HEK293 (cell line): Measurements from ENCODE around the gene NEB.

ENCODE experiments used
- BCL6B ChIP-seq: fragments of 450-650 bp; formaldehyde crosslinking; IDR thresholded peaks from 2 replicates; pipeline ENCODE4 v1.5.1; 2017; ENCODE audit warnings: missing biosample characterization, missing genetic modification characterization
- EGR2 ChIP-seq: fragments of 450-650 bp; formaldehyde crosslinking; IDR thresholded peaks from 2 replicates; pipeline ENCODE4 v1.5.1; 2016; ENCODE audit warnings: low read depth, missing biosample characterization, missing genetic modification characterization
- HIC1 ChIP-seq: fragments of 450-650 bp; formaldehyde crosslinking; IDR thresholded peaks from 2 replicates; pipeline ENCODE4 v1.5.1; 2016; ENCODE audit warnings: missing biosample characterization, missing genetic modification characterization
- KLF1 ChIP-seq: fragments of 450-650 bp; formaldehyde crosslinking; IDR thresholded peaks from 2 replicates; pipeline ENCODE4 v1.5.1; 2016; ENCODE audit warnings: missing biosample characterization, missing genetic modification characterization
- KLF17 ChIP-seq: fragments of 450-650 bp; formaldehyde crosslinking; IDR thresholded peaks from 2 replicates; pipeline ENCODE4 v1.5.1; 2016; ENCODE audit warnings: missing biosample characterization, missing genetic modification characterization
- KLF7 ChIP-seq: fragments of 450-650 bp; formaldehyde crosslinking; IDR thresholded peaks from 2 replicates; pipeline ENCODE4 v1.5.1; 2016; ENCODE audit warnings: missing biosample characterization, missing genetic modification characterization, borderline replicate concordance
- RBAK ChIP-seq: fragments of 450-650 bp; formaldehyde crosslinking; IDR thresholded peaks from 2 replicates; pipeline ENCODE4 v1.5.1; 2016; ENCODE audit warnings: missing biosample characterization, missing genetic modification characterization
- SP7 ChIP-seq: fragments of 450-650 bp; formaldehyde crosslinking; IDR thresholded peaks from 2 replicates; pipeline ENCODE4 v1.5.1; 2016; ENCODE audit warnings: missing biosample characterization, missing genetic modification characterization
- ZBTB1 ChIP-seq: fragments of 450-650 bp; formaldehyde crosslinking; IDR thresholded peaks from 2 replicates; pipeline ENCODE4 v1.5.1; 2016; ENCODE audit warnings: missing biosample characterization, missing genetic modification characterization
- ZBTB21 ChIP-seq: fragments of 450-650 bp; formaldehyde crosslinking; IDR thresholded peaks from 2 replicates; pipeline ENCODE4 v1.5.1; 2017; ENCODE audit warnings: missing biosample characterization, missing genetic modification characterization
- ZBTB6 ChIP-seq: fragments of 450-650 bp; formaldehyde crosslinking; IDR thresholded peaks from 2 replicates; pipeline ENCODE4 v1.5.1; 2017; ENCODE audit warnings: missing biosample characterization, missing genetic modification characterization
- ZFHX2 ChIP-seq: fragments of 450-650 bp; formaldehyde crosslinking; conservative IDR thresholded peaks from 2 replicates; pipeline ENCODE4 v1.5.1; 2016; ENCODE audit warnings: missing biosample characterization, missing genetic modification characterization
- ZFP69B ChIP-seq: fragments of 450-650 bp; formaldehyde crosslinking; IDR thresholded peaks from 2 replicates; pipeline ENCODE4 v1.5.1; 2016; ENCODE audit warnings: missing biosample characterization, missing genetic modification characterization
- ZNF138 ChIP-seq: fragments of 450-650 bp; formaldehyde crosslinking; IDR thresholded peaks from 2 replicates; pipeline ENCODE4 v1.5.1; 2016; ENCODE audit warnings: missing biosample characterization, missing genetic modification characterization, borderline replicate concordance
- ZNF155 ChIP-seq: fragments of 450-650 bp; formaldehyde crosslinking; IDR thresholded peaks from 2 replicates; pipeline ENCODE4 v1.5.1; 2016; ENCODE audit warnings: missing biosample characterization, missing genetic modification characterization
- ZNF398 ChIP-seq: fragments of 450-650 bp; formaldehyde crosslinking; IDR thresholded peaks from 2 replicates; pipeline ENCODE4 v1.5.1; 2017; ENCODE audit warnings: missing biosample characterization, missing genetic modification characterization
- ZNF404 ChIP-seq: fragments of 450-650 bp; formaldehyde crosslinking; IDR thresholded peaks from 2 replicates; pipeline ENCODE4 v1.5.1; 2017; ENCODE audit warnings: missing biosample characterization, missing genetic modification characterization
- ZNF48 ChIP-seq: fragments of 450-650 bp; formaldehyde crosslinking; IDR thresholded peaks from 2 replicates; pipeline ENCODE4 v1.5.1; 2016; ENCODE audit warnings: missing biosample characterization, missing genetic modification characterization
- ZNF529 ChIP-seq: fragments of 450-650 bp; formaldehyde crosslinking; IDR thresholded peaks from 2 replicates; pipeline ENCODE4 v1.5.1; 2017; ENCODE audit warnings: missing genetic modification characterization, missing biosample characterization; ENCODE audit not compliant: insufficient replicate concordance
- ZNF623 ChIP-seq: fragments of 450-650 bp; formaldehyde crosslinking; IDR thresholded peaks from 2 replicates; pipeline ENCODE4 v1.5.1; 2016; ENCODE audit warnings: missing biosample characterization, missing genetic modification characterization
- ZNF624 ChIP-seq: fragments of 450-650 bp; formaldehyde crosslinking; IDR thresholded peaks from 2 replicates; pipeline ENCODE4 v1.5.1; 2017; ENCODE audit warnings: missing biosample characterization, missing genetic modification characterization
- ZNF658 ChIP-seq: fragments of 450-650 bp; formaldehyde crosslinking; IDR thresholded peaks from 2 replicates; pipeline ENCODE4; 2016; ENCODE audit warnings: missing biosample characterization, missing genetic modification characterization
- ZNF768 ChIP-seq: fragments of 450-650 bp; formaldehyde crosslinking; IDR thresholded peaks from 2 replicates; pipeline ENCODE4 v1.5.1; 2018; ENCODE audit warnings: missing biosample characterization, mild to moderate bottlenecking, missing genetic modification characterization
- ZSCAN18 ChIP-seq: fragments of 450-650 bp; formaldehyde crosslinking; IDR thresholded peaks from 2 replicates; pipeline ENCODE4 v1.5.1; 2016; ENCODE audit warnings: missing biosample characterization, missing genetic modification characterization

Gene NEB

GRCh38 chr2:151765760-151766410, 31.6 kb upstream of the NEB start (continued):
- no peak for TF ChIP-seq HIC1 (tag by site-specific recombination)
- 0 out of 2 replicates have a peak, but pooled peaks have one; percentile 18 for TF ChIP-seq ZNF398 (tag by site-specific recombination)
- 0 out of 2 replicates have a peak, but pooled peaks have one; percentile 38 for TF ChIP-seq KLF1 (tag by site-specific recombination)
- TF ChIP-seq ZNF623 (tag by site-specific recombination): no peak
- TF ChIP-seq ZNF624 (tag by site-specific recombination): no peak
- TF ChIP-seq SP7 (tag by site-specific recombination): peak; percentile 44; the same call in 1 of the 2 replicates
- no peak for TF ChIP-seq ZNF138 (tag by site-specific recombination)
- no peak for TF ChIP-seq ZBTB1 (tag by site-specific recombination)
- TF ChIP-seq ZNF658 (tag by site-specific recombination): no peak
- TF ChIP-seq ZNF404 (tag by site-specific recombination): no peak
- TF ChIP-seq BCL6B (tag by site-specific recombination): no peak
- TF ChIP-seq ZNF155 (tag by site-specific recombination): no peak
- TF ChIP-seq ZSCAN18 (tag by site-specific recombination): no peak
- TF ChIP-seq ZBTB6 (tag by site-specific recombination): no peak
- TF ChIP-seq ZNF768 (tag by site-specific recombination): no peak
- no peak for TF ChIP-seq ZNF48 (tag by site-specific recombination)
- TF ChIP-seq KLF17 (tag by site-specific recombination): peak; percentile 72
- TF ChIP-seq KLF7: no peak
- peak; percentile 93 for TF ChIP-seq EGR2 (tag by site-specific recombination)
- TF ChIP-seq ZFHX2: peak; percentile 89
- no peak for TF ChIP-seq ZFP69B
- no peak for TF ChIP-seq ZBTB21 (tag by site-specific recombination)
- TF ChIP-seq ZNF529: no peak
- TF ChIP-seq RBAK (tag by site-specific recombination): no peak
